ENCODE results near the gene RPS6KA2. TPM values are rescaled to one million over a fixed set of nuclear protein-coding genes. Genes with fewer than 3 reads are reported as not detected.

RPS6KA2 gene
- total RNA-seq (10 to 100 TPM in 1 of 2 experiments, 1 to 10 TPM in 1; 9.7 to 10.6 TPM), polyA plus RNA-seq (1 to 10 TPM; 1.1 to 3.4 TPM)

DNA sequence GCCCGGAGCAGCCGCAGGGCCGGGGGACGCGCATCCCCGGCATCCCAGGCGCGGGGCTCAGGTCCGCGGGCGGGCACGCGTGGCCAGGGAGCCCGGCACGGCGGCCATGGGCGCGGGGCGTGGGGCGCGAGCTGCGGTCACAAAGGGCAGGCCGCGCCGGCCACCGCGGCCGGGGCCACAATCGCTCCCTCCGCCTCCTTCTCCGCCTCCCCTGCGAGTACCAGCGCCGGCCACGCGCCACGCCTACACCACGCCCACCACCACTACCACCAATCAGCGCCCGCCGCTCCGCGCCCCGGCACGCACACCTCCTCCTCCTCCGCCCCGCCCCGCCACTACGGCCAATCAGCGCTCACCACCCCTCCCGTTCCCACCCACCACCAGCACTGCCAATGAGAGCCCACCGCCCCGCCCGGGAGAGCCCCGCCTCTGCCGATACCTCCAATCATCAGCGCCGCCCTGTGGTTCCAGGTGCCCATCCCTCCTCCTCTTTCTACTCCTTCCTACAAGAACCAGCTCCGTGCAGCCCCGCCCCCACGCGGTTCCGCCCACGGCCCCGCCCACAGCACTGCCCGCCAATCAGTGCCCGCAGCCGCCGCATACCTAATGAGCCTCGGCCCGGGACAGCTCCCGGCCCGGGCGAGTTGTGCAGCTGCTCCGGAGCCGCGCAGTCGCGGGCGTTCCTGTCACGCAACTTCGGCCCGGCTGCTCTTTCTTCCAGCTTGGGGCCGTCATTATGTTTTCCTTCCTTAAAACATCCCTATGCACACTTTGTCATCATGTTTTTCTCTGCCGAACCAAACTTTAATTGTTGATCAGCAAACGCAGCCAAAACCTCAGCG, at the start of gene RPS6KA2:
TSS of gene RPS6KA2 (minus strand) at position 219 of the 842 bp plus-strand sequence. CDS start 232 bp downstream, outside the sequence.
- H3K9me3 Mint-ChIP-seq = no peaks in the 10 kb centered on the region
- peak within 1 kb of the TSS; percentile 87 to 97 (median 90) for H3K4me3 Mint-ChIP-seq
- ChIA-PET POLR2A (ENCODE audit: partially characterized antibody) (interaction anchor here (0.8 to 2.8 kb wide), 13 partner anchors 86 to 724 kb away, joined by 3 to 29 read pairs (median 7); partner anchors contain the start of genes RNASET2 and SFT2D1), CTCF (ENCODE audit: partially characterized antibody) (interaction anchor here (0.9 to 1.6 kb wide), 4 partner anchors 140 to 246 kb away, joined by 3 to 6 read pairs (median 4); no protein-coding TSS in a partner anchor)
- Histone ChIP-seq H3K9me3 (ENCODE audit: control insufficient read depth in 1 of 2, low read length in 2 of 2) (no peaks in the 10 kb centered on the region), H3K4me3 (ENCODE audit: low read length in 2 of 2) (peak within 1 kb of the TSS; percentile 71 to 76), H3K27me3 (ENCODE audit: insufficient read depth, low read length) (peaks cover 8% of the 10 kb centered on the region), H3K36me3 (ENCODE audit: insufficient read depth, low read length) (no peaks in the 10 kb centered on the region), H3K27ac (ENCODE audit: low read depth, low read length) (peak within 1 kb of the TSS; percentile 25), H3K4me1 (ENCODE audit: insufficient read depth, low read length) (peaks cover 20% of the 10 kb centered on the region)
- H3K27me3 Mint-ChIP-seq = peaks cover 21 to 39% of the 10 kb centered on the region in 2 donors
- intact Hi-C loops (cut with micrococcal nuclease) = loop anchor here (1.0 to 5.0 kb wide), 8 partner anchors 86 to 1200 kb away; partner anchors contain the start of genes AFDN, CEP43, RNASET2 and SFT2D1
- peaks cover 12 to 25% (median 15%) of the 10 kb centered on the region in 4 donors for H3K4me1 Mint-ChIP-seq
- peak; percentile 100 for DNase-seq
- peak within 1 kb of the TSS; percentile 89 to 97 (median 95) for H3K27ac Mint-ChIP-seq
- peaks cover 0 to 6% of the 10 kb centered on the region in 2 donors for H3K36me3 Mint-ChIP-seq

DNA sequence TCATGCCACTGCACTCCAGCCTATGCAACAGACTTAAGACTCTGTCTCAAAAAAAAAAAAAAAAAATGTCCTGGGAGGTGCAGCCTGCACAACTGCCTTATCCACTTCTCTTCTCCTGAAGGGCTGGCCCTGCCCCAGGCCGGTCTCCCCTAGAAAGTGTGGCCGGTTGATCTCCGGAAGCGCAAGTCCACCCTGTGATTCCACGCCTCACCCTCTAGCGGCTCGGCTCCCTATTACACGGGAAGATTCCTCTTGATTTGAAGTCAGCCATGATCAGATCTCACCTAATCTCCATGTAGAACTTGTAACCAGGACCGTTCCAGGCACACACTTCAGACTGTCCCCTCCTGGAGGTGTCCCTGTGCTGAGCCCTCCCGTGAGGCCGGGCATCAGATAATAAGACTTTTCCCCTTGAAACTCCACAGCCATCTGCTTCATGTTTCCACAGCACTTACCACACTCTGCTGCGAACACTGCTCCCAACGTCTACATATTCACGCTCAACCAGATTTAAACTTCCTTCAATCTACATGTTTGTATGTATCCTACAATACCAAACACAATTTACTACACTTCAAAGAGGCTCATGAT, 49.3 kb upstream of the RPS6KA2 start:
- no peak overlapping the region for H3K4me3 ChIP-seq (ENCODE audit: low read length in 2 of 2)
- no peaks in the 10 kb centered on the region for H3K4me1 ChIP-seq (ENCODE audit: insufficient read depth, low read length)
- H3K27ac Mint-ChIP-seq = no peak overlapping the region
- peaks cover 12 to 15% of the 10 kb centered on the region in 2 donors for H3K27me3 Mint-ChIP-seq
- peaks cover 0 to 8% (median 2%) of the 10 kb centered on the region in 4 donors for H3K4me1 Mint-ChIP-seq
- ChIA-PET POLR2A (ENCODE audit: partially characterized antibody) (no interaction called here), CTCF (ENCODE audit: partially characterized antibody) (no interaction called here)
- H3K9me3 Mint-ChIP-seq = no peaks in the 10 kb centered on the region
- H3K9me3 ChIP-seq (ENCODE audit: control insufficient read depth in 1 of 2, low read length in 2 of 2) = no peaks in the 10 kb centered on the region
- DNase-seq = no peak
- no peaks in the 10 kb centered on the region for H3K27me3 ChIP-seq (ENCODE audit: insufficient read depth, low read length)
- intact Hi-C loops (cut with micrococcal nuclease) = no loop called here
- H3K36me3 ChIP-seq (ENCODE audit: insufficient read depth, low read length) = no peaks in the 10 kb centered on the region
- H3K36me3 Mint-ChIP-seq = peaks cover 0 to 16% of the 10 kb centered on the region in 2 donors
- H3K4me3 Mint-ChIP-seq = peak overlapping the region in 1 of 8 donors; percentile 6
- H3K27ac ChIP-seq (ENCODE audit: low read depth, low read length) = no peak overlapping the region

- Mint-ChIP-seq H3K9me3 (no peaks in the 10 kb centered on the region), H3K36me3 (peaks cover 0 to 16% of the 10 kb centered on the region in 2 donors), H3K27ac (no peak overlapping the region), H3K27me3 (peaks cover 12 to 18% of the 10 kb centered on the region in 2 donors), H3K4me3 (no peak overlapping the region), H3K4me1 (peaks cover 0 to 8% (median 2%) of the 10 kb centered on the region in 4 donors)
- intact Hi-C loops (cut with micrococcal nuclease) = no loop called here
- no peak for DNase-seq
- H3K4me3 ChIP-seq (ENCODE audit: low read length in 2 of 2) = no peak overlapping the region
- ChIA-PET POLR2A (ENCODE audit: partially characterized antibody) (no interaction called here), CTCF (ENCODE audit: partially characterized antibody) (no interaction called here)
- no peaks in the 10 kb centered on the region for H3K4me1 ChIP-seq (ENCODE audit: insufficient read depth, low read length)
- no peak overlapping the region for H3K27ac ChIP-seq (ENCODE audit: low read depth, low read length)
- no peaks in the 10 kb centered on the region for H3K36me3 ChIP-seq (ENCODE audit: insufficient read depth, low read length)
- H3K27me3 ChIP-seq (ENCODE audit: insufficient read depth, low read length) = no peaks in the 10 kb centered on the region
- no peaks in the 10 kb centered on the region for H3K9me3 ChIP-seq (ENCODE audit: control insufficient read depth in 1 of 2, low read length in 2 of 2)
Measured at GRCh38 chr6:166675736-166676135, 48.7 kb upstream of the RPS6KA2 start.

- Histone ChIP-seq H3K27me3 (ENCODE audit: insufficient read depth, low read length) (no peaks in the 10 kb centered on the region), H3K36me3 (ENCODE audit: insufficient read depth, low read length) (no peaks in the 10 kb centered on the region), H3K9me3 (ENCODE audit: control insufficient read depth in 1 of 2, low read length in 2 of 2) (no peaks in the 10 kb centered on the region), H3K4me3 (ENCODE audit: low read length in 2 of 2) (no peak overlapping the region), H3K4me1 (ENCODE audit: insufficient read depth, low read length) (no peaks in the 10 kb centered on the region), H3K27ac (ENCODE audit: low read depth, low read length) (no peak overlapping the region)
- H3K27me3 Mint-ChIP-seq = peaks cover 14 to 18% of the 10 kb centered on the region in 2 donors
- H3K27ac Mint-ChIP-seq = no peak overlapping the region
- CTCF ChIA-PET (ENCODE audit: partially characterized antibody) = no interaction called here
- POLR2A ChIA-PET (ENCODE audit: partially characterized antibody) = no interaction called here
- no peaks in the 10 kb centered on the region for H3K9me3 Mint-ChIP-seq
- no peak for DNase-seq
- H3K4me1 Mint-ChIP-seq = peaks cover 0 to 8% (median 2%) of the 10 kb centered on the region in 4 donors
- no peak overlapping the region for H3K4me3 Mint-ChIP-seq
- peaks cover 0 to 8% of the 10 kb centered on the region in 2 donors for H3K36me3 Mint-ChIP-seq
- intact Hi-C loops (cut with micrococcal nuclease) = no loop called here
Measured at GRCh38 chr6:166673309-166673708, 46.3 kb upstream of the RPS6KA2 start.

GRCh38 chr6:166672624-166673206, 45.7 kb upstream of the RPS6KA2 start:
- no peaks in the 10 kb centered on the region for H3K9me3 ChIP-seq (ENCODE audit: control insufficient read depth in 1 of 2, low read length in 2 of 2)
- peaks cover 14 to 18% of the 10 kb centered on the region in 2 donors for H3K27me3 Mint-ChIP-seq
- no peaks in the 10 kb centered on the region for H3K27me3 ChIP-seq (ENCODE audit: insufficient read depth, low read length)
- POLR2A ChIA-PET (ENCODE audit: partially characterized antibody) = no interaction called here
- CTCF ChIA-PET (ENCODE audit: partially characterized antibody) = no interaction called here
- no peak overlapping the region for H3K27ac Mint-ChIP-seq
- H3K4me1 Mint-ChIP-seq = peaks cover 0 to 8% (median 2%) of the 10 kb centered on the region in 4 donors
- peaks cover 0 to 5% of the 10 kb centered on the region in 2 donors for H3K36me3 Mint-ChIP-seq
- intact Hi-C loops (cut with micrococcal nuclease) = no loop called here
- no peak overlapping the region for H3K4me3 ChIP-seq (ENCODE audit: low read length in 2 of 2)
- H3K27ac ChIP-seq (ENCODE audit: low read depth, low read length) = no peak overlapping the region
- H3K4me1 ChIP-seq (ENCODE audit: insufficient read depth, low read length) = no peaks in the 10 kb centered on the region
- no peaks in the 10 kb centered on the region for H3K36me3 ChIP-seq (ENCODE audit: insufficient read depth, low read length)
- no peak overlapping the region for H3K4me3 Mint-ChIP-seq
- DNase-seq = no peak
- H3K9me3 Mint-ChIP-seq = no peaks in the 10 kb centered on the region

GRCh38 chr6:166672146-166672545, 45.1 kb upstream of the RPS6KA2 start:
- CTCF ChIA-PET (ENCODE audit: partially characterized antibody) = no interaction called here
- peaks cover 0 to 5% of the 10 kb centered on the region in 2 donors for H3K36me3 Mint-ChIP-seq

More at GRCh38 chr6:166672146-166672545, 45.1 kb upstream of the RPS6KA2 start:
- POLR2A ChIA-PET (ENCODE audit: partially characterized antibody) = no interaction called here
- Mint-ChIP-seq H3K4me3 (peak overlapping the region in 1 of 8 donors; percentile 2), H3K27me3 (peaks cover 14 to 18% of the 10 kb centered on the region in 2 donors), H3K9me3 (no peaks in the 10 kb centered on the region), H3K4me1 (peaks cover 0 to 8% (median 2%) of the 10 kb centered on the region in 4 donors), H3K27ac (peak overlapping the region in 1 of 7 donors; percentile 11)
- Histone ChIP-seq H3K27me3 (ENCODE audit: insufficient read depth, low read length) (no peaks in the 10 kb centered on the region), H3K27ac (ENCODE audit: low read depth, low read length) (no peak overlapping the region), H3K4me3 (ENCODE audit: low read length in 2 of 2) (no peak overlapping the region), H3K4me1 (ENCODE audit: insufficient read depth, low read length) (no peaks in the 10 kb centered on the region), H3K9me3 (ENCODE audit: control insufficient read depth in 1 of 2, low read length in 2 of 2) (no peaks in the 10 kb centered on the region), H3K36me3 (ENCODE audit: insufficient read depth, low read length) (no peaks in the 10 kb centered on the region)
- no peak for DNase-seq
- intact Hi-C loops (cut with micrococcal nuclease) = no loop called here

Data from CD4-positive, alpha-beta memory T cell (primary cell).